K562 (cell line): ENCODE data around the gene ZSCAN22. TPM values are rescaled to one million over a fixed set of nuclear protein-coding genes. Genes with fewer than 3 reads are reported as not detected.

Experiments
- ATF4 ChIP-seq: fragments of 450-650 bp; formaldehyde crosslinking; IDR thresholded peaks from 2 replicates; pipeline ENCODE4 v1.4.0; 2022; ENCODE audit warnings: mild to moderate bottlenecking, moderate library complexity
- BCL6 ChIP-seq: fragments of 250-450 bp; sonication (Bioruptor Pico); IDR thresholded peaks from 2 replicates; pipeline ENCODE4 v1.4.0; 2020
- BHLHE40 ChIP-seq: IDR thresholded peaks from 2 replicates; pipeline ENCODE4 v1.6.1; 2011; ENCODE audit warnings: low read length, improper control_type of control experiment
- BRCA1 ChIP-seq, 2 experiments: fragments of 450-650 bp in 1 of 2; sonication (generic) in 1 of 2; formaldehyde crosslinking in 1 of 2; IDR thresholded peaks; 2 replicates each; pipeline versions ENCODE4 v1.5.0 to v1.6.1; 2017 to 2020; ENCODE audit warnings: mild to moderate bottlenecking in 1 of 2, missing genetic modification reagents in 1 of 2
- CGGBP1 ChIP-seq: fragments of 250-450 bp; sonication (Bioruptor Pico); IDR thresholded peaks from 2 replicates; pipeline ENCODE4 v1.9.0; 2021; ENCODE audit warnings: mild to moderate bottlenecking
- FOXJ3 ChIP-seq: sonication (generic); formaldehyde crosslinking; IDR thresholded peaks from 2 replicates; pipeline ENCODE4 v1.4.0; 2020; ENCODE audit warnings: mild to moderate bottlenecking, missing genetic modification reagents
- GATAD2B ChIP-seq: fragments of 450-650 bp; IDR thresholded peaks from 2 replicates; pipeline ENCODE4 v1.6.1; 2017; ENCODE audit warnings: mild to moderate bottlenecking, borderline replicate concordance
- GTF2A2 ChIP-seq: IDR thresholded peaks from 2 replicates; pipeline ENCODE4 v1.6.1; 2016; ENCODE audit warnings: mild to moderate bottlenecking, missing genetic modification characterization, missing compliant biosample characterization
- KLF1 ChIP-seq: fragments of 450-650 bp; IDR thresholded peaks from 2 replicates; pipeline ENCODE4 v1.6.1; 2016; ENCODE audit warnings: missing genetic modification characterization, missing compliant biosample characterization
- KLF16 ChIP-seq: IDR thresholded peaks from 2 replicates; pipeline ENCODE4 v1.6.1; 2016; ENCODE audit warnings: antibody characterized with exemption
- LEF1 ChIP-seq: fragments of 450-650 bp; IDR thresholded peaks from 2 replicates; pipeline ENCODE4 v1.6.1; 2016; ENCODE audit warnings: mild to moderate bottlenecking
- MXI1 ChIP-seq: IDR thresholded peaks from 2 replicates; pipeline ENCODE4 v1.6.1; 2011; ENCODE audit warnings: low read depth, mild to moderate bottlenecking, improper control_type of control experiment, low read length
- NCOA2 ChIP-seq, 2 experiments: fragments of 450-650 bp; IDR thresholded peaks; 2 replicates each; pipeline ENCODE4 v1.6.1; 2018; ENCODE audit warnings: mild to moderate bottlenecking in 2 of 2, moderate library complexity in 1 of 2; ENCODE audit not compliant: partially characterized antibody in 2 of 2
- NEUROD1 ChIP-seq: fragments of 150-350 bp; IDR thresholded peaks from 2 replicates; pipeline ENCODE4 v1.6.1; 2014; ENCODE audit warnings: borderline replicate concordance, low read length, low read depth; ENCODE audit not compliant: partially characterized antibody
- PHB2 ChIP-seq: fragments of 450-650 bp; IDR thresholded peaks from 2 replicates; pipeline ENCODE4 v1.6.1; 2017; ENCODE audit warnings: low read depth
- POLR2G ChIP-seq: fragments of 200-400 bp; formaldehyde crosslinking; IDR thresholded peaks from 2 replicates; pipeline ENCODE4 v1.6.1; 2017; ENCODE audit warnings: low read depth, mild to moderate bottlenecking, antibody characterized with exemption, low read length, moderate library complexity
- PPARD ChIP-seq: fragments of 250-450 bp; sonication (Bioruptor Pico); IDR thresholded peaks from 2 replicates; pipeline ENCODE4 v1.8.0; 2022; ENCODE audit warnings: inconsistent platforms, mild to moderate bottlenecking, moderate library complexity
- PRPF4 ChIP-seq: fragments of 200-400 bp; formaldehyde crosslinking; IDR thresholded peaks from one replicate; pipeline ENCODE4 v1.6.1; 2017; ENCODE audit warnings: low read length, low read depth, mild to moderate bottlenecking; ENCODE audit not compliant: insufficient read depth, poor library complexity, severe bottlenecking
- PYGO2 ChIP-seq: fragments of 450-650 bp; IDR thresholded peaks from 2 replicates; pipeline ENCODE4 v1.6.1; 2016; ENCODE audit warnings: mild to moderate bottlenecking, missing genetic modification characterization, moderate library complexity, missing compliant biosample characterization
- RBM17 ChIP-seq: fragments of 200-400 bp; formaldehyde crosslinking; IDR thresholded peaks from 2 replicates; pipeline ENCODE4 v1.6.1; 2017; ENCODE audit warnings: low read depth, mild to moderate bottlenecking, low read length, borderline replicate concordance
- TSHZ1 ChIP-seq: fragments of 250-450 bp; sonication (Bioruptor Pico); IDR thresholded peaks from 2 replicates; pipeline ENCODE4 v1.4.0; 2020; ENCODE audit warnings: mild to moderate bottlenecking, moderate library complexity
- U2AF2 ChIP-seq: fragments of 200-400 bp; formaldehyde crosslinking; optimal IDR thresholded peaks from 2 replicates; pipeline ENCODE3; 2017; ENCODE audit warnings: low read depth, mild to moderate bottlenecking, low read length
- ZBTB26 ChIP-seq: fragments of 450-650 bp; formaldehyde crosslinking; IDR thresholded peaks from 2 replicates; pipeline ENCODE4 v1.4.0; 2022; ENCODE audit warnings: missing genetic modification characterization
- ZFPM2 ChIP-seq: fragments of 250-450 bp; sonication (Bioruptor Pico); IDR thresholded peaks from 2 replicates; pipeline ENCODE4 v1.5.1; 2022; ENCODE audit warnings: mild to moderate bottlenecking
- ZNF239 ChIP-seq: fragments of 250-450 bp; sonication (Bioruptor Pico); IDR thresholded peaks from 2 replicates; pipeline ENCODE4 v1.4.0; 2020; ENCODE audit warnings: mild to moderate bottlenecking
- ZNF695 ChIP-seq: fragments of 450-650 bp; formaldehyde crosslinking; IDR thresholded peaks from 2 replicates; pipeline ENCODE4 v1.4.0; 2020; ENCODE audit warnings: mild to moderate bottlenecking, moderate library complexity
- polyA plus RNA-seq, 8 experiments: library from polyadenylated mRNA; depleted of rRNA in 4 of 8; stranded (reverse) in 5 of 8; unstranded in 3 of 8; fragments of >200 nt; fragmentation: Nextera tagmentation in 2 of 8; fragmentation: Illumina TruSeq in 1 of 8; extraction: Ambion mirVana in 2 of 8; extraction: Trizol in 1 of 8; gene quantifications; 2 replicates each; pipeline versions ENCODE4 v1.2.1 to v1.2.3, GENCODE V29; 2011 to 2014; ENCODE audit warnings: inconsistent platforms in 1 of 8, missing spikeins in 1 of 8
- total RNA-seq, 7 experiments: library from RNA; depleted of rRNA in 6 of 7; stranded (reverse); fragments of >200 nt in 6 of 7; fragmentation: Illumina TruSeq in 2 of 7; extraction: Trizol in 2 of 7; gene quantifications; 2 replicates each; pipeline versions ENCODE4 v1.2.1 to v1.2.3, GENCODE V29; 2011 to 2021; ENCODE audit warnings: low replicate concordance in 1 of 7

Gene ZSCAN22
- total and polyA plus RNA-seq, 9 of the 15 experiments (the other 6 are each of a cell fraction or from before 2014, with no cell fraction given): 0.98 to 5.3 (median 3.0) TPM

- TF ChIP-seq TSHZ1 (CRISPR knock-in tag) (no peak), ZBTB26 (no peak), MXI1 (no peak), KLF16 (no peak), U2AF2 (no peak), ATF4 (CRISPR knock-in tag) (no peak), NCOA2 (IDR thresholded peaks at IDR 0.05; ENCODE audit: partially characterized antibody in 2 of 2) (no peak), BRCA1 (IDR thresholded peaks at IDR 0.05) (no peak), BRCA1 (CRISPR knock-in tag; IDR thresholded peaks at IDR 0.05) (no peak), RBM17 (no peak), GATAD2B (no peak), ZNF695 (CRISPR knock-in tag) (no peak), ZFPM2 (CRISPR knock-in tag) (no peak), PHB2 (no peak), BCL6 (CRISPR knock-in tag) (no peak), KLF1 (tag) (no peak), BHLHE40 (no peak), PPARD (CRISPR knock-in tag) (no peak), CGGBP1 (CRISPR knock-in tag) (no peak), PYGO2 (no peak), FOXJ3 (CRISPR knock-in tag) (no peak), GTF2A2 (no peak), POLR2G (no peak), PRPF4 (no peak), NEUROD1 (no peak), LEF1 (no peak), ZNF239 (CRISPR knock-in tag) (no peak)
Observed at GRCh38 chr19:58304255-58304654, 22.5 kb upstream of the ZSCAN22 start (continued).
